GF-D8 (cell line): ENCODE results near the gene RCOR3.
"Not testable (repeated sequence)": the region's sequence is repeated elsewhere in the genome, so short reads cannot be mapped to it uniquely, and the experiment has no call there.

ENCODE experiments used
- DNase-seq: peaks from one replicate; lab custom pipeline; 2025; lab: John Stamatoyannopoulos, UW

RCOR3 gene

GRCh38 chr1:211260141-211261107, 1.3 kb downstream of the RCOR3 start:
- peak; percentile 49 for DNase-seq

DNA sequence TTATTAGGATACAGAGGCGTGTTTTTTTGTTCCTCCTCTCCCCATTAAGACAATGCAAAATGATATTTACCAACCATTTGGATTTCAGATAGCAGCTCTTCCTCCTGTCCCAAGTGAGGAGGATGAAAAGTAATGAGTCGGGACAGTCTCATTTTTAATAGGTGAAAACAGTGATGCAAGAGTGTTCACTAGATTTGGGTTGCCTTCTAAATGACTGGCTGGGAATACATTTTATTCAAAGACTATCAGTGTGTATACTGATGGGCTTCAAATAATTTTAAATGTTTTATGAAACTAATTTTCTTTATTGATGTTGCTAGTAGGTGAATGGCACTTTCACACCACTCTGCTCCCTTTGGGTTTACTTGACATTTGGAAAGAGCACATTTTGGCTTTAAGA, 2.1 kb downstream of the RCOR3 start:
- no peak for DNase-seq

GRCh38 chr1:211263022-211263421, 3.9 kb downstream of the RCOR3 start:
- not testable (repeated sequence) for DNase-seq

GRCh38 chr1:211267204-211267857, 8.2 kb downstream of the RCOR3 start:
- DNase-seq, result no peak

DNA sequence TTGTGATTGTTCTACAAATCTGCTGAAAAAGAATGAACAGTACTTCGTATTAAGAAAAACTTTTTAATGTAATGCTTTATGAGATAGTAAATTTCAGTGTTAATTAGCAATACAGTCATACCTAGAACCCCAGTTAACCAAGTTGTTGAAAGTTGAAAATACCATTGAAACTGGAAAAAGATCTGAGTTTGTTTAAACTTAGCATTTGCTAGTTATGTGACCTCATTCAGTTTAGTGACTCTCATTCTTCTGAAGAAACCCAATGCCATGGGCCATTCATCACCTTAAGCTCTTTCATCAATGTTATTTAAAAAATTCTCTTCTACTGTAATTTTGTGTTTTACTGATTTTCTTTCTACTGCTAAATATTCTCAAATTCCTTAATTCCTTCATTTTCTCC, 20.2 kb downstream of the RCOR3 start:
- no peak for DNase-seq

DNA sequence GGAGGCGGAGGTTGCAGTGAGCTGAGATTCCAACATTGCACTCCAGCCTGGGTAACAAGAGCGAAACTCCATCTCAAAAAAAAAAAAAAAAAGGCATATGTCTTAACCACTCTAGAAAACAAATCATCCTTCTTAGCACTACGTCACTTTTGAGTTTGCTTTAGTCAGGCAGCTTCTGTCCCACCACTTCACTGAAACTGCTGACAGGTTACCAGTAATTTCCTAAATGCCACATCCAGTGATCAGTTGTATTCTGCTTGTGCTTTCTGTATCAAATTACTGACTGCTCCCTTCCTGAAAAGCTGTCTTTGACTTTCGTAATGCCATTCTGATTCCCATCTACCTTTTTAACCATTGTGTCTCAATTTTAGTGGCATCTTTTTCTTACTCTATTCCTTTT, 21.7 kb downstream of the RCOR3 start:
- no peak for DNase-seq

- DNase-seq, result no peak
These were observed 22.3 kb downstream of the RCOR3 start for GRCh38 chr1:211281320-211282022.

DNA sequence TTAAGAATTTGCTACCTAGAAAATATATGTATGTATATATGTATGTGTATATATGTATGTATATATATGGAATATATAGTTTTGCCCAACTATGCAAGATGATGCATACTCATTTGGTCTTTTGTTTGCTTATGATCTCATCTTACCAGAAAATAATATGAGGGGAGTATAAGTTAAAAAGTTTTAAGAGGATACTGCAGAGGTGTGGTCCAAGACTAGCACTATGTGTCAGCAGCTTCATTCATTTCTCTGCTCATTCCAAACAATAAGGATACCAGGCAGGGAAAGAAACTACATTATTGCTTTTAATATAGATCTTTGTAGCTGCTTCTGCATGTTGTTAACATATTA, 22.8 kb downstream of the RCOR3 start:
- DNase-seq, result no peak

- DNase-seq, result no peak
These were observed 26.0 kb downstream of the RCOR3 start for GRCh38 chr1:211285196-211285595.

DNA sequence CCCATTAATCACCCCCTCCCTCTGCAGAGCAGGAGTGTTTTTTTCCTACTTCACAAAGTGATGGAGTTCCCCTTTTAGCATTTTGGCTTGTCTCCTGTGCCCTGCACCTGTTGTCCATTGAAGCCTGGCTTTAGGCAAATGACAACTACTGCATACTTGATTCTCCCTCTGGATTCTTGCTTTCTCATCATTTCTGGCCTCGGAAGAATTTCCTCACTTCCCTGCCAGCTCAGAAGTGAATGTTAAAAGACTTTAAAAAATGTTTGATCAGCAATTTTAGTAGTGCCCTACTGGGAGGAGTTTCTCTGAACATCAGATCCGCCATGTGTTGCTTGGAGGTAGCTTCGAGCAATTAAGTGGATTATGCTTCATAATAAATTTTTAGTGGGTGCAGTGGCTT, 28.1 kb downstream of the RCOR3 start:
- no peak for DNase-seq

DNA sequence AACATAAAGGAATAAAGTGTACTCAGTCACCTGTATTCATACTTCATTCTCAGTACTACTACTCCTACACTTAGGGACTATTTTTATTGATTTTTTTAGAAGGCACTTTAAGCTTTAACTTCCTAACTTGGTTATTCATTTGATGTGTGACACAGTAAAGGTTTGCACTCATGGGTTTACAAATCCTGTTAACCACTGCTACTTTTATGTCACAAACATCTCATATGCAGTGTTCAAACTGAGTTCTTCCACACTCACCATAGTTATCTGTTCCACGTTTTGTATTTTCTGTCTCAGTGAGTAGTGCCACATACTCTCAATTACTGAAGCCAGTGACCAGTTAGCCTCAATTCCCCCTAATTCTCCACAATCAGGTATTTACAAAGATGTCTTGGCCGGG, 33.2 kb downstream of the RCOR3 start:
- no peak for DNase-seq

- no peak for DNase-seq
These were observed 37.2 kb downstream of the RCOR3 start for GRCh38 chr1:211296396-211296795.

- no peak for DNase-seq
These were observed 45.9 kb downstream of the RCOR3 start for GRCh38 chr1:211305044-211305443.

- no peak for DNase-seq
These were observed 50.5 kb downstream of the RCOR3 start for GRCh38 chr1:211309617-211310016.

- DNase-seq, result no peak
These were observed 54.2 kb downstream of the RCOR3 start for GRCh38 chr1:211313392-211313791.

DNA sequence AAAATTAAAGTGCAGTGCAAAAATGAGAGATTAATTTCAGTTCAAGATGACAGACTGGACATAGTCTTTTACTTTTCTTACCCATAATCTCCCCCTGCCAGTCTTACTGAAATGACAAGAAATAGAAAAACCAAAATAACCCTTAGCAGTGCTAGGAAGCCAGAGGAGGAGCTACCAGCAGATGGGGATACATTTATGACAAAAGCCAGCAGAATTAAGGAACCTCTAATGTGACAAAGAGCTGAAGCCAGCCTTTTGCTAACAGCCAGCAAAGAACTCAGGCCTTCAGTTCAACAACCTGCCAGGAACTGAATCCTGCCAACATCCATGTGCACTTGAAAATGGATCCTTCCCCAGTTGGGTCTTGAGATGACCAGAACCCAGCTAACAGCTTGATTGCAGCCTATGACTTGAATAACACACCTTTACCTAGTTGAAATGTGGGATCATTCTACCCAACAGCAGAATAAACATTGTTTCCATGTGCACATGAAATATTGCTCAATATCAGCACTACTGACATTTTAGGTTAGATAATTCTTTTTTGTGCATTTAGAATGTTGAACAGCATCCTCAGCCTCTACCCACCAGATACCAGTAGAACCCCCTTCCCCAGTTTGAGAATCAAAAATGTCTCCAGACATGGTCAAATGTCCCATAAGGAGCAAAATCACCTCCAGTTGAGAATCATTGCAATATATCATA, 59.6 kb downstream of the RCOR3 start:
- no peak for DNase-seq

GRCh38 chr1:211319892-211320291, 60.7 kb downstream of the RCOR3 start:
- DNase-seq, result no peak

- no peak for DNase-seq
These were observed 61.8 kb downstream of the RCOR3 start for GRCh38 chr1:211320980-211321379.

DNA sequence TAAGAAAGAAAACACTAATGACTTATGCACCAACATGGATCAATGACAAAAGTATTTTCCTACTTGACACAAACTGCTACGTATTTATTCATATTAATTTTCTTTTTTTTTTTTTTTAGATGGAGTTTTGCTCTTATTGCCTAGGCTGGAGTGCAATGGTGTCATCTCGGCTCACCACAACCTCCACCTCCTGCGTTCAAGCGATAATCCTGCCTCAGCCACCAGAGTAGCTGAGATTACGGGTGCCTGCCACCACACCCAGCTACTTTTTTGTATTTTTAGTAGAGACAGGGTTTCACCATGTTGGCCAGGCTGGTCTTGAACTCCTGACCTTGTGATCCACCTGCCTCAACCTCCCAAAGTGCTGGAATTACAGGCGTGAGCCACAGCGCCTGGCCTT, 62.5 kb downstream of the RCOR3 start:
- DNase-seq, result not testable (repeated sequence)

DNA sequence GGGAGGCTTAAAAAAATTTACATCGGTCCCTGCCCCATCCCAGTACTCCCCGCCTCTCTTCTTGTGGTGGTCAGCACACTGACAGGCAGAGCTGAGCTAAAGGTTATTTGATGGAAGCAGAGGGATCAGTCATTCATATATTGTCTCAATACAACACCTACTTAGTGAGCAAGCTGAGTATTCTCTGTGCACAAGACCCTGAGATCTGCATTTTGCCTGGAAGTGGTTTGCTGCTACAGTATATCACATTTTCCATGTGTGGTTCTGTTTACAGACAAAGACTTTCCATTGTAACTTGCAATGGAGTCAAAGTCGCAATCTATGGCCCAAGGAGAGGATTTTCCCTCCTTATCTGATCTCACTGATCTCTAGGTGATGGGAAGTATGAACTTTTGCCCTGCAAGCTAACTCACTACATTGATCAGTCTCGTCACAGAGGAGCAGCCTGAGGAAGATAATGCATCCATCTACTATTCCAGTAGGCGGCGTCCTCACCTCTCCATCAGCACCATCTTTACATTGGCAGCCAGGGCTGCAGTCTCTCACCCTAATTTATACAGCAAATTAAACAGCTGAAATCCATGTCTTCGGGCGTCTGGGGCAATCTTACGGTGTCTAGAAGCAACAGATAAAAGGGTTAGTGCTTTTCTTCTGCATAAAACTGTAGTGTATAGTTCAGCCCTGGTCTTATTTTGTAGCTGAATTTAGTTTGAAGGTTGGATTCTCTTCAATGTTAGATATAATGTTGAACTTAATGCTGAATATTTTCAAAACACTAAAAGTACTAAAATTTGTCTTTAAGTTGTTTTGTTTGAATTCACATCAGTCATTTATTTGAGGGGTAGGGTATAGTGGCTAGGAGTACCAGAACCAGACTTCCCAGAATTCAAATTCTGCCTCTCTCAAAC, 64.2 kb downstream of the RCOR3 start:
- no peak for DNase-seq
